H1 (cell line): ENCODE data around the gene GBX1. TPM values are rescaled to one million over a fixed set of nuclear protein-coding genes. Genes with fewer than 3 reads are reported as not detected.

ENCODE experiments used
- GABPA ChIP-seq: IDR thresholded peaks from 2 replicates; pipeline ENCODE4 v1.6.1; 2011; ENCODE audit warnings: mild to moderate bottlenecking, low read length, moderate library complexity, borderline replicate concordance; ENCODE audit not compliant: insufficient read depth
- TAF1 ChIP-seq: IDR thresholded peaks from 2 replicates; pipeline ENCODE4 v1.6.1; 2011; ENCODE audit warnings: mild to moderate bottlenecking, low read depth, low read length
- polyA plus RNA-seq, 7 experiments: library from polyadenylated mRNA; depleted of rRNA in 3 of 7; stranded (reverse) in 5 of 7; unstranded in 2 of 7; fragments of >200 nt in 5 of 7; fragments of 200-250 nt in 2 of 7; gene quantifications; 1 replicate in 5 of 7; 2 replicates in 1 of 7; 4 replicates in 1 of 7; pipeline versions ENCODE4 v1.2.1 to v1.2.3, GENCODE V29; 2011 to 2013; ENCODE audit warnings: missing spikeins in 2 of 7, mixed read lengths in 2 of 7
- total RNA-seq: library from RNA; stranded (reverse); fragmentation: NEBNext Ultra II Directional; extraction: Animal tissue kit (Norgen Biotek cat#: 25700); gene quantifications from 2 replicates; pipeline ENCODE4 v1.2.1, GENCODE V29; 2021

Gene GBX1
- total and polyA plus RNA-seq, 2 of the 8 experiments (the other 6 are each of a cell fraction or from before 2014, with no cell fraction given): not detected

- TF ChIP-seq GABPA: no peak
- no peak for TF ChIP-seq TAF1
These were observed 25.4 kb downstream of the GBX1 start (continued) for GRCh38 chr7:151141855-151142685.
